Measurements from ENCODE around the gene ABL2.
"Not testable (repeated sequence)": the region's sequence is repeated elsewhere in the genome, so short reads cannot be mapped to it uniquely, and the experiment has no call there.

ABL2 gene

GRCh38 chr1:179217943-179218507, 11.5 kb downstream of the ABL2 start:
- H3K4me3 ChIP-seq (ENCODE audit: low read depth, low read length), result no peak overlapping the region
- no peak for TF ChIP-seq CTCF (IDR thresholded peaks at IDR 0.05; ENCODE audit: borderline replicate concordance, insufficient read depth, low read depth, low read length)

- H3K4me3 ChIP-seq (ENCODE audit: low read depth, low read length), result not testable (repeated sequence)
Measured at GRCh38 chr1:179213317-179213716, 16.2 kb downstream of the ABL2 start.

GRCh38 chr1:179208681-179209477, 20.6 kb downstream of the ABL2 start:
- no peak for TF ChIP-seq CTCF (IDR thresholded peaks at IDR 0.05; ENCODE audit: borderline replicate concordance, insufficient read depth, low read depth, low read length)
- no peak overlapping the region for H3K4me3 ChIP-seq (ENCODE audit: low read depth, low read length)

GRCh38 chr1:179206812-179207211, 22.7 kb downstream of the ABL2 start:
- no peak for TF ChIP-seq CTCF (IDR thresholded peaks at IDR 0.05; ENCODE audit: borderline replicate concordance, insufficient read depth, low read depth, low read length)
- no peak overlapping the region for H3K4me3 ChIP-seq (ENCODE audit: low read depth, low read length)

GRCh38 chr1:179205284-179205683, 24.2 kb downstream of the ABL2 start:
- no peak for TF ChIP-seq CTCF (IDR thresholded peaks at IDR 0.05; ENCODE audit: borderline replicate concordance, insufficient read depth, low read depth, low read length)
- no peak overlapping the region for H3K4me3 ChIP-seq (ENCODE audit: low read depth, low read length)

GRCh38 chr1:179202161-179202560, 27.3 kb downstream of the ABL2 start:
- TF ChIP-seq CTCF (IDR thresholded peaks at IDR 0.05; ENCODE audit: borderline replicate concordance, insufficient read depth, low read depth, low read length), result no peak
- H3K4me3 ChIP-seq (ENCODE audit: low read depth, low read length), result no peak overlapping the region

GRCh38 chr1:179200586-179200985, 28.9 kb downstream of the ABL2 start:
- no peak overlapping the region for H3K4me3 ChIP-seq (ENCODE audit: low read depth, low read length)
- TF ChIP-seq CTCF (IDR thresholded peaks at IDR 0.05; ENCODE audit: borderline replicate concordance, insufficient read depth, low read depth, low read length), result no peak
